HUDEP-2 (cell line): ENCODE data around the gene CECR2.
A peak's percentile ranks its signal among the peaks of the same experiment; 100 is the strongest.

Experiments
- DNase-seq, 76 experiments: peaks; one replicate each; lab custom pipeline; 2025; ENCODE audit not compliant: unreplicated experiment in 76 of 76; lab: John Stamatoyannopoulos, UW

Gene CECR2

DNA sequence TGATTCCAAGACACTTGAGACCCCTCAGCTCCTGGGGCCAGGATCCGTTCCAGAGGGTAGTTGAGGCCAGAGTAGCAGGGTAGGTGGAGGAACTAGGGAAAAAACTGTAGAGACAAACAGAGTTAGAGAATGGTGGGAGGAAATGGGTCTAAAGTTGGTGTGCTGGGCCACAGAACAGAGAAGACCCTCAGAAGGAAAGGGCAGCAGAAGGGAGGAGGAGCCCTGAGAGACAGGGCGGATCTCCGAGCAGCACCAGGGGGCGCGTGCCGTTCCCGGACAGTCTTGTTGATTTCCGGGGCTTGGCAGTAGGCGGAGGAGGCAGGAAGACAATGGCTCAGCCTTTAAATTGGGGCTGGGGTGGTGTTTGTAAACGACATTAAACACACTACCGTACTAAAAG, 2.4 kb upstream of the CECR2 start:
- peak in 3 of 76 experiments; percentile 1 to 6 (median 3) for DNase-seq

DNA sequence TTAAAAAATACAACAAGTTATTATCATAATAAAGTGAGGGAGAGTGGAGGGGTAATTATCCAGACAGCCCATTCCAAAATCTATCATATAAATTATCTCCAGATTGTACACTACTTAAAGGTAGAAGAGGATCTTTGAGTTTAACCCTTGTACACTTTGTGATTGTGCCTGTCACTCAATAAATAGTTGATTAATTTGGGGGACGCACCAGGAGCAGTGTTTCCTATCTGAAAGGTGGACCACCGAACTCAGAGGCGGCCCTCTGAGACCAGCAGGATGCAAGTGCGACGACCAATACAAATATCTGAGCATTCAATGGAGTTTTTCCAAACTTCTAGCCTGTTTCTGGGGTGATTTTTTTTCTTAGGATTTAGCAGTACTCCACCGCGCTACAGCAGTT, 1.1 kb upstream of the CECR2 start:
- no peak for DNase-seq

DNA sequence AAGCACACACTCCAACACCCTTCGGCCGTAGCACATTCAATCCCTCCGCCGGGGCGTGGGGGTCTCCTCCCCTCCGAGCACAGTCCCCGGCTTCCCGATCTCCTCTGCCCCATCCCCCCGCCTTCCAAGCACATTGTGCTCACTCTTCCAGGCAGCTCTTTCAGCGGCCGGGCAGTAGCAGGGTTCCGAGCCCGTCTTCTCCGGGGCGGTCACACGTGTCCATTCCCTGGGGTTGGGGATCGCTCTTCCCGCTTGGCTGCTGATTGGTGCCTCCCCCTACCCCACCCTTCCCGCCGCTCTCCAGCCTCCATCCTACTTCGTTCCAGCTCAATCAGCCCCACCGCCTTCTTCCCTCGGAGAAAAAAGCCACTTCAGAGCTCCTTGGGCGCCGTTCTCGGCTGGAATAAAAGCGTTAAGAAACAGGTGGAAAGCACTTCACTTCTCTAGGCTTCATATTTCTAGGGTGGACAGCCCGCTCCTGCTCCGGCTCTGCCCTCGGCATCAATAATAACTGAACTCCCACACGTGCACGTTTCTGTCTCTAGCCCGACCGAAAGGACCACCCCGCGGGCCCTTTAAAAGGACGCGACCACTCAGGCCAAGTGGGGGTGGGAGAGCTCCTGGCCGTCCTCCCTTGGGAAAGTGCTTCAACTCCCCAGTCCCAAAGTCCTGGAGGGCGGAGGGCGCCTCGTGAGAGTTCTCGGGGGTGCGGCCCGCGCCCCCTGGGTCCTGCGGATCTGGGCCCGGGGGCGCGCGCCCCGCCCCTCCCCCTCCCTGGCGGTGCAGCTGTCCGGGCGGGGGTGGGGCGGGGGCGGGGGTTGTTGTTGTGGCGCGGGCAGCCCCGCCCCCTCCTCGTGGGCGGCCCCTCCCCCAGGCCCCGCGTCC, 464 bp upstream of the CECR2 start:
- no peak for DNase-seq

DNA sequence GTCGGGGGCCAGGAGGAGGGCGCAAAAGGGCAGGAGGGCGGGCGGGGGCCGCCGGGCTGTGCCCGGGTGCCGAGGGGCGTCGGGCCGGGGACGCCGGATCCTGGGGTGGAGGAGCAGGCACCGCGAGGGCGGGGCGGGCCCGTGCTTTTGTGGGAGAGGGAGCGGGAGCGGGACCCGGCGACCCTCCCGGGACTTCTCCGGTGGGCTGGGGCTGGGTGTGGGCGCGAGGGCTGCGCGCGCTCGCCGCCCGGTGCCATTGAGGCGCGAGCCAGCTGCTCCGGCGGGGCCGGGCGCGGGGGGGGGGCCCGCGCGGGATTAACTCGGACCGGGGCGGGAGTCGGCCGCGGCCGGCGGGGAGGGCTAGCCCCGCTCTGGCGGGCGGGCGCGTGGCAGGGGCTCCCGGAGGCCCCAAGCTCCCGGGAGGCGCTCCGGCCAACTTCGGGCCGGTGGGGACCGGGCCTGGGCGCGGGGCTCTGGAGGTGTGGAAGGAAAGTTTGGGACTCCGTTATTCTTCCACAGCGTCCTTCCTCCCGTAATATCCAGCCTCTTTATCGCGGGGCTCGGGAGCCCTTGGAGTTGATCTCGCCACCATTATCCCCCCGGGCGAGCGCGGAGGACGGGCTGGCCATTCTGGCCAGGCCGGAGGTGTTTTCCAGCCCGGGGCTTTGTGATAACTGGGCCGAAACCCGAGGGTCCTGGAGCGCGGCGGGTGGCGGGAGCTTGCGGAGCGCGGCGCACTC, 936 bp downstream of the CECR2 start:
- no peak for DNase-seq

DNA sequence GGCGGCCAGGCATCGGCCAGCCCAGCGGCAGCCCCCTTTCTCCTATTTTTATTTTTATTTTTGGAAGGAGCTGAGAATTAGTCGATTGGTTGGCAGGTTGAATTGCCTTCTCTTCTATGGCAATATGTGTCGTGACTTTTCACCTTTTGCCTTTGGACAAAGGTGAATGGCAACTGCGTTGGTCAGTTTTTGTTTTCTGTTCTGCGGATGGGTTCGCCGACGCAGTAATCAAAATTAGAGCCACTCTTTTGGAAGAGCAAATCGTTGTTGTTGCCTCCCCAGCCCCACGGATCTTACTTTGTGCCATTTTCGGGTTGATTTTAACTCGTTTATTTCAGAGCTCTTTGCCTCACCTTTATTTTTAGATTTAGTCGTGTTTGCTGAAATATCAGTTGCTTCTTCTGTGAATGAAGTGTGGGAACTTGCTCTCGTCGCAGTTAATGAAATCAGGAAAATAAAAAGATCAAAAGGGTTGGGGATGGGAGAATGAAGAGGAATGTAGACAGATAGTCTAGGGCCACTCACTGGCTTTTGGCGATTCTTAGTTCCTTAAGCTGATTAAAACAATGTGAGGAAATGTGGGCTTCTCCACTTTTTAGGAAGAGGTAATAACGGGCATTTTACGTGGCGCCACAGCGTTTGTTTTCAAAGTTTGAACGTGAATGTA, 1.6 kb downstream of the CECR2 start:
- no peak for DNase-seq

DNA sequence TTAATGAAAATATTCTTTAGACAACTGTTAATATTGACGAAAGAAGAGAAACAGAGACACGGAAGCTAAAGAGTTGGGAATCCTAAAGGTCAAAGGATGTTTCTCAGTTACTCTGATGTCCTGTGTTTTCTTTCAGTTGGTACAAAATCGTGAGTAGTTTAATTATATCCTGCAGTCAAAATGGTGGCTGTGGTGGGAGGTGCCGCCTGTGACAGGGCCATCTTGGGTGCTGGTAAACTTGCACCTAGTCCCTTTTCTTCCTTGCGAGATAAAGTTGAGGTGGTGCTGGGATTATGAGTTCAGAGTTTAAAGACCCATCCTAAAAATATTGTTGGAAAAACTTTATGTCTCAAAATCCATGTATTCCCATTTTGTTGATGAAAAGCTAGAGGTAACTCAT, 2.2 kb downstream of the CECR2 start:
- no peak for DNase-seq

DNA sequence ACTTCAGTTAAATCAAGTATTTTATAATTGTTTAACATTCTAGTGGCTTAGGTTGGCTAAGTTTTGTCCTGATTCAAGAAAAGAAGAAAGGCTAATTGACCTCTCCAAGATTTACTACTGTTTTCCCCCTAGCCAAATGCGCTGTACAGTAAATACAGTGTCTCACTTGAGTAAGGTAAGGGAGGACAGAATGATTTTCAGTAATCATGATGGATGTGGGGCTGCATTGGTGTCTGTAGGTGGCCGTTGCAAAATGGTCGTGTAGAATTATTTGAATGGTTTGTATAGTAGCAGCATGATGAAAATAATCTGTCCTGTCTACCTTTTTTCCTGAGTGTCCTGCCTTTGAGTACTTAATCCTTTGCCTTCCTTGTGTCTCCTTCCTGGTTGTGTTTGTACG, 4.6 kb downstream of the CECR2 start:
- no peak for DNase-seq

DNA sequence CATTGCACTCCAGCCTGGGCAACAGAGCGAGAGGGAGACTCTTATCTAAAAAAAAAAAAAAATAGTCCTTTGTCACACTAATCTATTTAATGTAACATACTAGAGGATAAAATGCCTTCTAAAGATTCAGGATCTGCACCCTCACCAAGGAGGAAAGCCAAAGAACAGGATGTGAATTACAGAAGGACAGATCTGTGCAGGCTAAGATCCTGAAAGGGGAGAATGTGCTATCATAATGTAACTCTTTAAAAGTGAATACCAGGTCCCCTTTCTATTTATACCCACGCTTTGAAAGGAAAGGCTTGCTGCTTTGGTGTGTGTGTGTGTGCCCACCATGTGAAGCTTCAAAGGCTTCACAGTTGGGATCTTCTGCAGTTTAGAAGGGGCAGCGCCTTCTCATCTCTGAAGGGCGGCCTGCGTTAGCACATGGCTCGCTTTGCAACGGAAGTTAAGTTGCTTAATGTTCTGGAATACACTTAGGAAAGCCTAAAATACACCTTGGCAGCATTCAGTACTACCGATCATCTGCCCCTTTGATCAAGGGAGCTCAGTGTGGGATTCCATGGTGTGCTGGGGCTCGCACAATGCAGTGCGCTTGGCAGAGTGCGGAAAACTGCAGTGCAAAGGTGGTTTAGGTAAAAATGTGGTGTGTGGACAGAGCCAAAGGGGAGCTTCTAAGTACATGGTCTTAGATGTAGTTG, 6.8 kb downstream of the CECR2 start:
- no peak for DNase-seq

DNA sequence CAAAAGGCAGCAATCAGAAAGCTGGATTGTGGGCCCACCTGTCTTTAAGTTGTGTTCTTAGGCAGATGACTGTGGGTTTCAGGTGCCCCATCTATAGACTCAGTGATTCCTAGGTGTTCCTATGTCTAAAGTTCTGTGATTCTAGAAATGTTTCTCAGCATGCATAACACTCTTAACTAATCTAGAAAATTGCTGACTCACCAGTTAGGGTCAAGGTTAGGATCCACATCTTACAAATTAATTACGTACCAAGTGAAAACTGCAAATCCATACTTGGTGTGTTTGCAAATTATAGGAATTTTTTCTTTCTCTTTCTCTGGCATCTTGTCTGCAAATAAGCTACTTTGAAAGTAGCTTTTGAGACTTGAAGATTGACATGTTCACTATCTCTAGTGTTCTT, 7.7 kb downstream of the CECR2 start:
- DNase-seq: no peak

DNA sequence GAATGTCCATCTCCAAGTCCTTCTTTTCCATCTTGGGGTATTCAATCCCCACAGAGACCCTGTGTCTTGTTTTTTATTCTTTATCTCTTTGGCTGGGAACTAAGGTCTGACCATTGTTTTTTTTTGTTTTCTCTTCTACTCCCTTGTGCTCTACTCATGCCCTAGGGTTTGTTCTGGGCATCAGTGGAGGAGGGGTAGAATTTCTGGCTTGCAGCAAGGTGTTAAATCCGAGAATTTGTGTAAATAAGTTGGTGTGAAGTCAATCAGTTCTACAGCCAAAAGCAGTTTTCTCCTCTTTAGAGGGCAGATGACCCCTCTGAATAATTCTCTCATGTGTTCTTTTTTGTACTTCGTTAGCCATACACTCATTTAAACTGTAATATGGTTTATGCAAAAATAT, 10.7 kb downstream of the CECR2 start:
- DNase-seq: no peak

DNA sequence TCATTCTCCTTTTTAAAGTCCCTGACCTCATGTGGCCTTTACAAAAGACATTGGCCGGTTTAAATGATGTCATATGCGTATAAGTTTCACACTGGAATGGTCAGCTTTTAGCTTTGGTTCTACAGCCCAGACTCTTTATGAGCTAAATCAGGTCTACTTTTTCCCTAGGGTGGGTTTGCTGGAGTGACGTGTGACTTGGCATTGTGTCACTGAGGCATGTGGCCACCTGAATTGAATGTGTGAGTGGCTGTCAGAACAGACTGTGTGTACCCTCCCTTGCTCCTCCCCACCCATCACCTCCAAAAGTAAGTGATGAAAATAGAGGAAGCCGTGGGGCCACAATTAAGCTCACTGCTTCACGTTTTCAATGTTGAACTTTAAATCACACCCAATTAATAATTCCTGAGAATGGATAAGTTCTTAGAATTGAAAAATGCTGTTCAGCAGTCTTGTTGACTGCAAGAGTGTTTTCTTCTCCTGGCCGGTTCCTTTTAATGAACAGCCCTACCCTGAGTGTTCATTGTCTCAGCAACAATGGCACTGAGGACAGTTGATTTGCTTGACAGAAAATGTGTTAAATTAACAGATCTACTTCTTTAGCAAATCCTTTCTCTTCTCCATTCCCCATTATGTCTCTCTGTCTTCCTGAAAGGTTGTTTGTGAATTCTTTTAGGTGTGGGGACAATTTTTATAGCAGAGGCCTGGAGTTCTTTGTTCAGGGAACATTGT, 11.3 kb downstream of the CECR2 start:
- DNase-seq: no peak

DNA sequence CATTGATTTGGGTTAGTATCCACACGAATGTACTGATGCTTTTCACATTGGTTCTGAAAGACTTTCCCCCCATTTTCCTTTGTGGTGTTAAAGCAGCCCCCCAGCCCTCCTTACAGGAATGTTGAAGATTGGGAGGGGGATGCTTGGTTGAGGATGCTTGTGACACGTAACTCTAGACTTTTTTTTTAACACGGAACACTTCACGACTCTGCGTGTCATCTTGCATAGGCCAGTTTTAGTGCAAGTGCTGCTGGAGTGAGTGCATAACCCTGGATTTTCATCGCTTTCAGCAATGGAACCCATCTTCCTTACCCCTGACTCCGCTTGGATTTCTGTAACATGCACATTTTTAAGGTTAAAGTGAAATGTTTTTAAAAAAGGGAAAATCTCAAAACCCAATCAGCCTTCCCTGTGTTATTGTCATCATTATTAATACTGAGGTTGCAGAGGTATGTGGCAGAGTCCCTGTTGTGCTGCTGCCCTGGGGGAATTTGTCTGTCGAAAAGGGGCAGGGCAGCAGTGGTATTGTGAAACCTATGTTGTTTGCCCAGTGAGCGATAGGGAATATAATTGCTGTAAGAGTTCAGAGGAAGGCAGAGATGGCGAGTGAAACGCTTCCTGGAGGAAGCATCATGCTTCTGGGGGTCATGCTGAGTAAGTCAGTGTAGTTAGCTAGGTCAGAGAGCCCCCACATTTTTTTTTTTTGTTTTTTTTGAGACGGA, 12.1 kb downstream of the CECR2 start:
- no peak for DNase-seq

DNA sequence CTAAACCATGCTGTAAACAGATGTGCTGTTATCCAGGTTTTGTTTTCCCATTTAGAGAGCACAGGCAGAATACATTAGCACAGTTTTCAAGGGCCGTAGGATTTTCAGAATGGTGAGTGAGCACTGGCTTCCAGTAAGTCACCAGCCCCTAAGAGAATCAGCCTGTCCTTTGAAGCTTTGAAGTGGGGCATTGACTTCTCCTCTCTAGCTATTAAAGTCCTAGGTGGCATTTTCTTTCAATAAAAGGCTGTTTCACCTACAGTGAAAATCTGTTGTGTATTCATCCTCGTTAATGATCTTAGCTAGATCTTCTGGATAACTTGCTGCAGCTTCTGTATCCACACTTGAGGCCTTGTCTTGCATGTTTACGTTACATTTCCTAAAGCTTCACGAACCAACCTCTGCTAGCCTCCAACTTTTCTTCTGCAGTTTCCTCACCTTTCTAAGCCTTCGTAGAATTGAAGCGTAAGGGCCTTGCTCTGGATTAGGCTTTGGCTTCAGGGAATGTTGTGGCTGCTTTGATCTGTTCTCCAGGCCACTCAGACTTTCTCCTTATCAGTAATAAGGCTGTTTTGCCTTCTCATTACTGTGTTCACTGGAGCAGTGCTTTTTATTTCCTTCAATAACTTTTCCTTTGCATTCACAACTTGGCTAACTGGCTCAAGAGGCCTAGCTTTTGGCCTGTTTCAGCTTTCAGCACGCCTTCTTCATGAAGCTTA, 15.5 kb downstream of the CECR2 start:
- no peak for DNase-seq

DNA sequence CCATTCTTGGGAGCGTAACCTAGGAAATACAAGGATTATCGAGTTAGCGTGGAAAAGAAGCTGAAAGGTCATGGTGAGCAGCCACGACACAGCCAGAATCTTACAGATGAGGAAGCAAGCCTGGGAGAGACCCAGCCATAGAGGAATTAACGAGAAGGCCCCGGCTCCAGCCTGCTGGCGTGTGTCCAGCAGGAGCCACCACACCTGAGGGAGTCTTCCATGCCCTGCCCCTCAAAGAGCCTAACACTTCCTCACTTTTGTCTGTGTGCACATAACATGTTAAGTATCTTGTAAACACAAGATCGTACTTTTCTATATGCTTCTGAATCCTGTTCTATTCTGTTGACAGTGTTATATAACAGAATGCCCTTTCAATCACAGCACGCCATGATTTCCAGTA, 18.1 kb downstream of the CECR2 start:
- no peak for DNase-seq

DNA sequence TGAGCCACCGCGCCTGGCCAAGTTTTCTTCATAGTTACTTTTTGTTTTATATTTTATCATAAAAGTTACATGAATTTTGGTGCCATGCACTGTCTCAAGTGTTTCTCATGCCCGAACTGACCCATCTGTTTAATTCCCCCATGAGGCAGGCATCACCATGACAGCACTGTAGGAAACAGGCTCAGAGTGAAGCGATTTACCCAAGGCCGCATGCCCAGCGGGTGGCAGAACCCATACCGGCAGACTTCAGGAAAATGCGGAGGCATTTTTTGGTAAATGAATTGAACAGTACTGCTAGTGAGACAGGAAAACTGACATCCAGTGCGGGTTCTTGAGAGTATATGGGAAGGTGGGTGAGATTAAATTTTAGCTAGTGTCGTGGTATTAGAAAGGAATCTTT, 19.0 kb downstream of the CECR2 start:
- DNase-seq: no peak

DNA sequence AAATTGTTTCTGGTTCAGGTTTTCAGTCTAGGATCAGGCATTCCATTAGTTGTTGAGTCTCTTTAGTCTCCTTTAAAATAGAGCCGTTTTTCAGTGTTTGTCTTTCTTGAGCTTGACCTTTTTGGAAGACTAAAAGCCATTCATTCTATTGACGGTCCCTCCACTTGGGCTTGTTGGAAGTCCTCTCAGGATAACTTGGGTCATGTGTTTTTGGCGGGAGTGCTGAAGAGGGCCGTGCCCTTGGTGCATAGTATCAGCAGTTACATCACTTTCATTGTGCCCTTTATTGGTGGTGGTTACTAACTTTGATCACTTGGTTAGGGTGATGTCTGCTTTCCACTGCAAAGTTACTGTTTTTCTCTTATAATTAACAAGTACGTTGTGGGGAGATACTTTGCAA, 20.8 kb downstream of the CECR2 start:
- no peak for DNase-seq

DNA sequence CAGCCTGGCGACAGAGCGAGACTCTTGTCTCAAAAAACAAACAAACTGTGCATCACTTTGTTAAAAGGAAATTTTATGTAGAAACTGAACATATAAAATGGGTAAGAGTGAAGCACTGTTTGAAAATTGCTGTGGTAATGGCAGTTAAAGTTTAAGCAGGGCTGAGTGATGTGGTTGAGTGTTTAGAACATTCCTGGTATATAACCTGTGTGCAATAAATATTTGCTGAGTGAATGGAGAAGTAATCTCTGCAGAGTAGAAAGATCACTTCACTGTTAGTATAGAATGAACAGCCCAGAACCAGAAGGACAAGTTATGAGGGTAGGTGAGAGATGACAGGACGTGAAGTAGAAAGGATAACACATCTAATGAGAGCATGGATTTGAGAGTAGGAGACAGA, 27.3 kb downstream of the CECR2 start:
- DNase-seq: no peak

DNA sequence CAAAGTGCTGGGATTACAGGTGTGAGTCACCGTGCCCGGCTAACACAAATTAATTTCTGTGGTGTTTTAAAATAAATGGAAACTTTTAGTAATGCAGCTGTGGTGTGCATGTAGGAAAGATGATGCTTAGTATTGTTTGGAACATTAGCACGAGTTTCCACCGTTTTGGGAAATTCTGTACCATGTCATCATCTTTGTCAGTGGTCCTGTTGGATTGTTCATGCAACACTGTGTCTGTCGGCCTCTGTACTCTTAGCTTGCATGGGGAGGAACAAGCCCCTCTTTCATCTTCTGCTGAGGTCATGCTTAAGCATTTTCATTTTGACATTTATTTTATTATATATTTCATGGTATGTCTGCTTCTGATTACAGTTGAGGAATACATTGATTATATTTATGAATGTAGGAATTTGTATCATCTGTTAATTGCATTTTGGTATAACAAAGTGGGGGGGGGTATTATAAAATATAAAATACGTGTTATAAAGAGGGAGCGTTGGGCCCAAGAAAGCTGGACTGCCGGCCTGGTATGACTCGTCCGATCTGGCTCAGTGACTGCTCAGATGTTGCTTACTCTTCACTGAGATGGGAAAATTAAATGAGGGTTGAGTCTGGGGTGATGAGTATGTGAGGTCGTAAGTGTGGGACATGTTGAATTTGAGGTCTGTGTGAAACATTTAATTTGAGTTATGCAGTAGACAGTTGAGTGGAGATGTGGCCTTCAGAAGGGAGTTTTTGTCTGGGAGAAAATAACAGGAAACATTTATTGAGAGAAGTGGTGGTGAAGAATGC, 28.7 kb downstream of the CECR2 start:
- DNase-seq: no peak
